IPS-18a (cell line): ENCODE measurements around the gene RNF103.
A peak's percentile ranks its signal among the peaks of the same experiment; 100 is the strongest.

Source experiments
- H3K27ac ChIP-seq: one replicate; pipeline ENCODE4 v1.5.1; 2013; ENCODE audit warnings: low read length
- H3K27me3 ChIP-seq: one replicate; pipeline ENCODE4 v1.6.1; 2013; ENCODE audit warnings: mild to moderate bottlenecking, low read length; ENCODE audit not compliant: control insufficient read depth, insufficient read depth
- H3K36me3 ChIP-seq: one replicate; pipeline ENCODE4 v1.6.1; 2013; ENCODE audit warnings: low read depth, low read length; ENCODE audit not compliant: control insufficient read depth
- H3K4me1 ChIP-seq: one replicate; pipeline ENCODE4 v1.6.1; 2013; ENCODE audit warnings: low read depth, low read length; ENCODE audit not compliant: control insufficient read depth
- H3K4me3 ChIP-seq: one replicate; pipeline ENCODE4 v1.5.1; 2013; ENCODE audit warnings: low read length
- H3K9ac ChIP-seq: one replicate; pipeline ENCODE4 v1.6.1; 2013; ENCODE audit warnings: mild to moderate bottlenecking, low read length, moderate library complexity
- H3K9me3 ChIP-seq: one replicate; pipeline ENCODE4 v1.6.1; 2013; ENCODE audit warnings: low read depth, low read length; ENCODE audit not compliant: control insufficient read depth

The RNF103 gene

DNA sequence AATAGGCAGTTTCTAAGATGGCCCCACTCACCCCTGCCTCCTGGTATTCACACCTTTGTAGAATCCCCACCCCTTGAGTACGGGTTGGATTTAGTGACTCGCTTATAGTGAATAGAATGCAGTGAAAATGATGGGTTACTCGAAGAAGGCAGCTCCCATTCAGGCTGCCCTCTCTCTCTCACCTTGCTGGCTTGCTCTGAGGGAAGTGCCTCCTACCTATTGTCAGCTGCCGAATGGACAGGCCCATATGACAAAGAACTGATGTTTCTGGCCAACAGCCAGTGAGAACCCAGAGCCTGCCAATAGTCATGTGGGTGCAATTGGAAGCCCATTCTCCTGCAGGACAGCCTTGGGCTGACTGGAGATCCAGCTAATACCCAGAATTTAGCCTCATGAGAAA, 22.1 kb upstream of the RNF103 start:
- Histone ChIP-seq H3K36me3 (no peaks in the 10 kb centered on the region), H3K27ac (no peak overlapping the region), H3K9ac (no peak overlapping the region), H3K4me3 (no peak overlapping the region), H3K9me3 (peaks cover 6% of the 10 kb centered on the region), H3K27me3 (no peaks in the 10 kb centered on the region), H3K4me1 (no peaks in the 10 kb centered on the region)

DNA sequence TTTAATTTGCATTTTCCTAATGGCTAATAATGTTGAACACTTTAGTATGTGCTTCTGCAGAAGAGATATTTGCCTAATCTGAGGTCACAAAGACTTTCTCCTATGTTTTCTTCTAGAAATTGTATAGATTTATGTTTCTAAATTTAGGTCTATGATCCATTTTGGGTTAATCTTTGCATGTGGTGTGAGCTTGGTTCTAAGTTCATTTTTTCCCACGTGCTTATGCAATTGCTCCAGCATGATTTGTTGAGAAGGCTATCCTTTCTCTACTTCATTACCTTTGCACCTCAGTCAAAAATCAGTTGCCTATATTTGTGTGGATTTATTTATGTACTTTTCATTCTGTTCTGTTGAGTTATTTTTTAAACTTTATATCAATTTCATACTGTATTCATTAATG, 15.0 kb upstream of the RNF103 start:
- no peaks in the 10 kb centered on the region for H3K27me3 ChIP-seq
- no peak overlapping the region for H3K9ac ChIP-seq
- H3K9me3 ChIP-seq, result no peaks in the 10 kb centered on the region
- H3K4me1 ChIP-seq, result no peaks in the 10 kb centered on the region
- H3K4me3 ChIP-seq, result no peak overlapping the region
- H3K27ac ChIP-seq, result no peak overlapping the region
- no peaks in the 10 kb centered on the region for H3K36me3 ChIP-seq

DNA sequence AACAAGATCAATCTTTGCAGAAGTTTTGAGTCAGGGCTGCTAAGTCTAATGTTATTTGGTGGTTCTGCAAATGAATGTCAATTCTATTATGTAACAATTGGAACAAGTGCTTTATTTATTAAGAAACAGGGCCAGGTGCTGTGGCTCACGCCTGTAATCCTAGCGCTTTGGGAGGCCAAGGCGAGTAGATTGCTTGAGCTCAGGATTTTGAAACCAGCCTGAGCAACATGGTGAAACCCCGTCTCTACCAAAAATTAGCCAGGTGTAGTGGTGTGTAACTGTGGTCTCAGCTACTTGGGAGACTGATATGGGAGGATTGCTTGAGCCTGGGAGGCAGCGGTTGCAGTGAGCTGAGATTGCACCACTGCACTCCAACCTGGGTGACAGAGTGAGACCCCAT, 13.2 kb upstream of the RNF103 start:
- Histone ChIP-seq H3K4me1 (peaks cover 3% of the 10 kb centered on the region), H3K27ac (no peak overlapping the region), H3K36me3 (no peaks in the 10 kb centered on the region)

DNA sequence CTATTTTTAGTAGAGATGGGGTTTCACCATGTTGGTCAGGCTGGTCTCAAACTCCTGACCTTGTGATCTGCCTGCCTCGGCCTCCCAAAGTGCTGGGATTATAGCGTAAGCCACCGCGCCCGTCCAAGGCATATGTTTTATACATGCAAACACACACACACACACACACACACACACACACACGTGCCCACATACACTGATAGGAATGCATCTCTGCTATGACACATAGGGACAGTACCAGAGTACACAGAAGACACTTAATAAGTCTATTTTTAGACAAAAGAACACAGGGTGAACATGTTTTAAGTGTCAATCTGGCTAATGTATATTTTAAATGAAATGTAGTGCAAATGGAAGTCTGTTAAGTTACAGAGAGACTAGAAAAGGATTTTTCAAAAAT, 10.7 kb upstream of the RNF103 start:
- no peak overlapping the region for H3K9ac ChIP-seq
- H3K27me3 ChIP-seq, result no peaks in the 10 kb centered on the region
- no peak overlapping the region for H3K27ac ChIP-seq
- no peaks in the 10 kb centered on the region for H3K9me3 ChIP-seq
- no peaks in the 10 kb centered on the region for H3K36me3 ChIP-seq
- no peak overlapping the region for H3K4me3 ChIP-seq
- peaks cover 8% of the 10 kb centered on the region for H3K4me1 ChIP-seq

More for the DNA sequence above, 13.2 kb upstream of the RNF103 start:
- Histone ChIP-seq H3K4me3 (no peak overlapping the region), H3K9me3 (no peaks in the 10 kb centered on the region), H3K9ac (no peak overlapping the region), H3K27me3 (no peaks in the 10 kb centered on the region)

DNA sequence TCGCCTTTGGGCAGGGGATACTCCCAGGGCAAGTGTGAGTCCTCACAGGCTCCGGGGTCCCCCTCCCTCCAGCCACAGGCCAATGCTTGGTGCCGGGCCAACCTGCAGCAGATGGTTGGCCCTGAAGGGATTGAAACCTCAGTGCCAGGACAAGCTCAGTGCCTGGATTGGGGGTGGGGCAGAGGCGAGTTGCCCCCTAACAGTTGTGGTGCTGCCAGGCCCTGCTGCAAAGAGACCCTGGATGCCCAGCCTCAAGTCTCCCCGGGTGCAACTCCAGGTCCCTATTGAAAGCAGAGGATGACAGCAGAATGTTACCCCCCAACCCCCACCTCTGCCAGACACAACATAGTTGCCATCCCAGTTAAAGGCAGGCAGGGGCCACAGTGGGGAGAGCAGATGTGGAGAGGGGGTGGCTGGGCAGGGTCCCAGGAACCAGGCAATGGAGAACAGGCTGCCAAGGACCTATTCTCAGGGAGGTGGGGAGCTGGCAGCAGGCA, 9.5 kb upstream of the RNF103 start:
- no peak overlapping the region for H3K9ac ChIP-seq
- H3K9me3 ChIP-seq, result no peaks in the 10 kb centered on the region
- H3K36me3 ChIP-seq, result no peaks in the 10 kb centered on the region
- no peak overlapping the region for H3K27ac ChIP-seq
- H3K4me3 ChIP-seq, result no peak overlapping the region
- H3K4me1 ChIP-seq, result peaks cover 8% of the 10 kb centered on the region
- no peaks in the 10 kb centered on the region for H3K27me3 ChIP-seq

DNA sequence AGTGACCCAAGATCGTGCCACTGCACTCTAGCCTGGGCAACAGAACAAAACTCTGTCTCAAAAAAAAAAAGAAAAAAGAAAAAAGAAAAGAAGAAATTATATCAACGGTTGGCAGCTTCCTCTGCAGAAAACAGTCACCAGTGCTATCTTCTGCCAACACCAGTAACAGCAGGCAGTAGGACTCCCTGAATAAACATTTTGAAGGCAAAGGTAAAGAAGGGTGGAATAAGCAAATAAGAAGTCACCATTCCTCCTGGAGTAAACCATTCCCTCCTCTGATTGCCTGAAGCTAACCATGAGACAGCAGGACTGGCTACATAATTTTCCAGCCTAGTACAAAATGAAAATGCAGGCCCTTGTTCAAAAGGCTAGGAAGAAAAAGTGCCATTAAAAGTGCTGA, 9.0 kb upstream of the RNF103 start:
- H3K27me3 ChIP-seq, result no peaks in the 10 kb centered on the region
- no peak overlapping the region for H3K4me3 ChIP-seq
- peaks cover 8% of the 10 kb centered on the region for H3K4me1 ChIP-seq
- H3K9ac ChIP-seq, result no peak overlapping the region
- H3K36me3 ChIP-seq, result no peaks in the 10 kb centered on the region
- no peak overlapping the region for H3K27ac ChIP-seq
- H3K9me3 ChIP-seq, result no peaks in the 10 kb centered on the region

DNA sequence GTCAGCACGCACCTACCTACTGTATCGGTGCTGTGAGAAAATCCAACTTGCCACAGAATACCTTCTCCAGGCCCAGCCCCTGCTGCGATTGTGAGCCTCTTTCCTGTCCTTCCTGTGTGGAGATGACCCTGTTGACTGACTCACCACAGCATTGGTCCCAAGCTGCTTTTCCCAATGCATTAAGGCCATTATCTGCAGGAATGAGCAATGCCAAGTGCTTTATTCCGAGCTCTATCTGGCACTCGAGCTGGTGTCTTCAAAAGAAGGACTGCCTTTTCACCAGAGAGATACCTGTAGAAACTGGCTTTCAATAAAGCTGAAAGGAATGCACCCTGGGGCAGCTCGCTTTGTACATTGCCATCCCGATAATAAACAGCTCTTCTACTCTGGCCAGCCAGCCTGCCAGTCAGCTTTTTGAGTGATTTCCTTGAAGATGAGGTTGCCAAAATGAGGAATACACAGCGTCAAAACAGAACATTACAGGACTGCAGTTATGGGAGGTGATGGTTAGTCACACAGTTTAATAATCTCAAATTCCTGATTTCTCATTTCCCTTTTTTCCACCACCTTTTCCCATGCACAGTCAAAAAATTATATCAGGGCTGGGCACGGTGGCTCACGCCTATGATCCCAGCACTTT, 8.3 kb upstream of the RNF103 start:
- no peaks in the 10 kb centered on the region for H3K27me3 ChIP-seq
- no peak overlapping the region for H3K27ac ChIP-seq
- H3K9ac ChIP-seq, result no peak overlapping the region
- no peaks in the 10 kb centered on the region for H3K36me3 ChIP-seq
- no peaks in the 10 kb centered on the region for H3K9me3 ChIP-seq
- H3K4me3 ChIP-seq, result no peak overlapping the region
- peaks cover 8% of the 10 kb centered on the region for H3K4me1 ChIP-seq

DNA sequence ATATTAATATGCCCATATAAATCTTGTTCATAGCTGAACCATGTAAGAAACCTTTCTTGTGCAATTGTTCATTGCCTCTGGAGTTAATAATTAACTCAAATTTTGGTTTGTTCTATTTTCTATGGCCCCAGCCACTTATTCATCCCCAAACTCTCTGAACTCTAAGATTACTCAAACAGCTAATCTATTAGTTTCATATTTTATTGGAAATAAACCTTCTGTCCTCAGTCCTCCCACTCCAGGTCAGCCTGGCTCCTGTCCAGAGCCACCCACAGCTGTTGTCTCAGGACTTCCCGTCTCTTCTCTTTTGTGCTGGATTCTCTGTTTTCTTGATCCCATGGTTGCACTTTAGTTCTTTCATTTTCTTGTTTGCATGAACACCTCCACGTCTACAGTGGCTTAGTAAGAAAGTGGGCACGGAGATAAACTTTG, 4.4 kb upstream of the RNF103 start:
- Histone ChIP-seq H3K9ac (no peak overlapping the region), H3K4me3 (no peak overlapping the region), H3K27ac (no peak overlapping the region), H3K4me1 (peaks cover 8% of the 10 kb centered on the region), H3K27me3 (no peaks in the 10 kb centered on the region), H3K36me3 (no peaks in the 10 kb centered on the region), H3K9me3 (no peaks in the 10 kb centered on the region)

DNA sequence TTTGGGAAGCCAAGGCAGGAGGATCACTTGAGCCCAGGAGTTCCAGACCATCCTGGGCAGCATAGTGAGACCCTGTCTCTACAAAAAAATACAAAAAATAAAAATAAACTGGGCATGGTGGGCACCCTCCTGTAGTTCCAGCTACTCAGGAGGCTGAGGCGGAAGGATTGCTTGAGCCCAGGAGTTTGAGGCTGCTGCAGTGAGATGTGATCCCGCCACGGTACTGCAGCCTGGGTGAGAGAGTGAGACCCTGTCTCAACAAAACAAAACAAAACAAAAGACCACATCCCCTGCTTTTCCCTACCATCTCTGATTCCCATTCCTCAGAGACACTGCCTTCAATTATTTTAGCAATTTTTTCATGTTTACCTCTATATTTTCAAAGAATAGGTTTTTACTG, 3.9 kb upstream of the RNF103 start:
- Histone ChIP-seq H3K36me3 (no peaks in the 10 kb centered on the region), H3K9ac (no peak overlapping the region), H3K27me3 (no peaks in the 10 kb centered on the region), H3K4me3 (no peak overlapping the region), H3K4me1 (peaks cover 8% of the 10 kb centered on the region), H3K9me3 (no peaks in the 10 kb centered on the region), H3K27ac (no peak overlapping the region)

DNA sequence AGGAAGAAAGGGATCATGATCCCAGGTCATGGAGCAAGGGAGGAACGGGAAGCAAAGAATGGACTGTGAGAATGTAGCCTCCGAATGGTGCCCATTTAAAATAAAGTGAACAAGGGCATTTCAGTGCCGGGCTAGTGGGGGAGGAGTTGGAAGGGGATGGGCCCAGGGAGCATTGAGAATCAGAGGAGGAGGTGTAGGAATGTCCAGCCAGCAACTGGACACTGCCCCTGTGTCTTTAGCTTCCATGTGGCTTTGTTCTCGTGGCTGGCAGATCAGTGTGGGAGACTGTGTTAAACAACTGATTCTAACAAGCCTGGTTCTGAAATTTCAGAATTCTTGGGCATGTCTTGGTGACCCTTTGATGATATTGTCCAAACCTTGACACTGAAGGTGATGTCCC, 1.4 kb upstream of the RNF103 start:
- H3K36me3 ChIP-seq, result no peaks in the 10 kb centered on the region
- peaks cover 8% of the 10 kb centered on the region for H3K4me1 ChIP-seq
- peaks cover 10% of the 10 kb centered on the region for H3K27me3 ChIP-seq
- H3K4me3 ChIP-seq, result no peak overlapping the region
- no peak overlapping the region for H3K9ac ChIP-seq
- no peak overlapping the region for H3K27ac ChIP-seq
- H3K9me3 ChIP-seq, result no peaks in the 10 kb centered on the region

DNA sequence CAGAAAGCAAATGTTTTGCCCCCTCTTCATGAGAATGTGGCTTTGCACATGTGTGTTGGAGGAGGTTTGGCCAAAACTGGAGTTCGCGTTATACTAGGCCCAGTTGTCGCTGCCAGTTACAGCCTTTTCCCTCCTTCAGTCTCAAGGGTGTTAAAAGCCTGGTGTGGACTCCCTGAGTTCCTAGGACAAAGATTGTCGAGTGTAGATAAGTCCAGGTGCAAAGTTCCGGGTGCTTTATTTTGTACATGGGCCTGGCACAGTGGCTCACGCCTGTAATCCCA, 542 bp upstream of the RNF103 start:
- no peak overlapping the region for H3K27ac ChIP-seq
- peaks cover 2% of the 10 kb centered on the region for H3K36me3 ChIP-seq
- peak overlapping the region; percentile 83 for H3K4me3 ChIP-seq
- no peaks in the 10 kb centered on the region for H3K9me3 ChIP-seq
- peak overlapping the region; percentile 26 for H3K9ac ChIP-seq
- peaks cover 10% of the 10 kb centered on the region for H3K27me3 ChIP-seq
- H3K4me1 ChIP-seq, result peaks cover 8% of the 10 kb centered on the region

DNA sequence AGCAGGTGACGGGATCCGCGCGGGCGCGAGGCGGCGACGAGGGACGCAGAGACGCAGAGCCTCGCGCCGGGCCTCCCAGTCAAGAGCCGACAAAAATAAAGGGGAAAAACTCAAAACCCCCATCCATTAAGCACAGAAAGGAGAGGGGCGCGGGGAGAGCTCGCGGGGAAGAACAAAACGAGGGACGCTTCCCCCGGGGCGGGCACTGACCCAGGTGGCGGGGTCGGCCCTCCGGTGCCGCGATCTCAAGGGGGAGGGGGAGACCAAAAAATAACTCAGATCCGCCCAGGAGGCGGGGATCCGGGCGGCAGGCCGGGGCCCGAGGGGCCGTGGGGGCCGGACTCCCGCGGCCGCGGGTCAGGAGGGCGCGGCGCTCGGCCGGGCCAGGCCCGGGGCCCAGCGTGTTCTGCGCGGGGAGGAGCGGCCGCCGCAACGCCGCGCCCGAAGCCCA, 597 bp downstream of the RNF103 start:
- peaks cover 8% of the 10 kb centered on the region for H3K4me1 ChIP-seq
- H3K27ac ChIP-seq, result no peak overlapping the region
- peak overlapping the region; percentile 68 for H3K9ac ChIP-seq
- peaks cover 4% of the 10 kb centered on the region for H3K36me3 ChIP-seq
- H3K4me3 ChIP-seq, result peak overlapping the region; percentile 83
- peaks cover 10% of the 10 kb centered on the region for H3K27me3 ChIP-seq
- no peaks in the 10 kb centered on the region for H3K9me3 ChIP-seq
